Lung (tissue), 12 donors: ENCODE results near the gene AUNIP. TPM values are rescaled to one million over a fixed set of nuclear protein-coding genes. Genes with fewer than 3 reads are reported as not detected.

Experiments
- ATAC-seq: fragments of 200-7000 bp; cut with Tn5 transposase; one replicate; pipeline ENCODE4 v1.9.1; 2020; ENCODE audit warnings: moderate number of reproducible peaks; ENCODE audit not compliant: insufficient read depth, low FRiP score
- DNase-seq, 3 donors: peaks; one replicate each; pipeline ENCODE4 v3.0.0-alpha.2; 2013 to 2017
- H3K27ac ChIP-seq, 2 donors: one replicate each; pipeline ENCODE4 v1.5.1; 2013; ENCODE audit warnings: mild to moderate bottlenecking in 2 of 2, moderate library complexity in 2 of 2, control low read depth in 1 of 2, inconsistent platforms in 1 of 2, low read depth in 1 of 2, low read length in 1 of 2
- H3K27me3 ChIP-seq, 3 donors: one replicate each; pipeline ENCODE4 v1.5.1; 2013; ENCODE audit warnings: low read length in 2 of 3; ENCODE audit not compliant: control insufficient read depth in 3 of 3, insufficient read depth in 3 of 3
- H3K36me3 ChIP-seq, 4 donors: one replicate each; pipeline ENCODE4 v1.5.1; 2013; ENCODE audit warnings: low read length in 4 of 4, mild to moderate bottlenecking in 1 of 4, moderate library complexity in 1 of 4; ENCODE audit not compliant: control insufficient read depth in 4 of 4, insufficient read depth in 4 of 4
- H3K4me1 ChIP-seq, 5 donors: one replicate each; pipeline ENCODE4 v1.5.1; 2013; ENCODE audit warnings: low read length in 5 of 5, mild to moderate bottlenecking in 2 of 5, moderate library complexity in 1 of 5; ENCODE audit not compliant: control insufficient read depth in 5 of 5, insufficient read depth in 5 of 5
- H3K4me3 ChIP-seq: one replicate; pipeline ENCODE4 v1.5.1; 2013; ENCODE audit warnings: mild to moderate bottlenecking, control low read depth, moderate library complexity
- H3K9ac ChIP-seq, 2 donors: one replicate each; pipeline ENCODE4 v1.5.1; 2013; ENCODE audit warnings: low read length in 2 of 2, control low read depth in 1 of 2; ENCODE audit not compliant: insufficient read depth in 1 of 2
- H3K9me3 ChIP-seq, 4 donors: one replicate each; pipeline ENCODE4 v1.5.1; 2013; ENCODE audit warnings: low read length in 3 of 4, mild to moderate bottlenecking in 1 of 4, moderate library complexity in 1 of 4; ENCODE audit not compliant: control insufficient read depth in 4 of 4, insufficient read depth in 3 of 4
- WGBS, 2 donors: extraction: QIAGEN DNeasy Blood & Tissue Kit; methylation state at CpG; one replicate each; pipeline ENCODE4 v1.1.7; 2013; 5-methylcytosine and 5-hydroxymethylcytosine counted together
- polyA plus RNA-seq, 2 donors: library from polyadenylated mRNA; stranded (reverse); fragments of 200-250 nt; gene quantifications; one replicate each; pipeline ENCODE4 v1.2.1, GENCODE V29; 2013
- total RNA-seq, 2 donors: library from RNA; depleted of rRNA in 1 of 2; stranded (reverse); fragments of >200 nt in 1 of 2; gene quantifications; one replicate each; pipeline ENCODE4 v1.2.1, GENCODE V29; 2014 to 2021
- TF ChIP-seq, protein P1 (sequence below): IDR thresholded peaks from 2 replicates; pipeline ENCODE4 v1.5.1; 2012; ENCODE audit warnings: mild to moderate bottlenecking; ENCODE audit errors: control extremely low read depth, extremely low read depth
- donor health status: control.
- donor health status: control.
- donor health status: Bipolar disorder and iron deficiency.
- donor health status: healthy.
- donor health status: DM: yes; HTN: yes; CAD: no.

Gene AUNIP
- total and polyA plus RNA-seq, 4 donors, result 0.21 to 1.1 (median 0.29) TPM

DNA sequence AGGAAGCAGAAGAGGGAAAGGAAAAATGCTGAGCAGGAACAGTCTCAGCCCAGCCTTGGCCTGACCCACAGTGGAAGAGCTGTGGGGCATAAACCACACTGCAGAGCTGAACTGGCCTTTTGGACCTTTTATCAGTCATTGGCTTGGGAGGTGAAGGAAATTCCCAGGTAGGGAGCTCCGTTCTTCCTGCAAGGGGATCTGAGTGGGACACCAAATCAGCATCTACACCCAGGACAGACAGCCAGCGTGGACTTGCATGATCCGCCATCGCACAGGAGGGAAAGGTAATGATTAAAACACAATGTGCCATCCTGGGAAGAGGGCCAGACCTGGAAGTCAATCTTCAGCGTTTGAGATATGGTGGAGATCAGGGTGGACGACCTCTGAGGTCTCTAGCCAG is 40.7 kb downstream of the AUNIP start:
- TF ChIP-seq, protein P1, sequence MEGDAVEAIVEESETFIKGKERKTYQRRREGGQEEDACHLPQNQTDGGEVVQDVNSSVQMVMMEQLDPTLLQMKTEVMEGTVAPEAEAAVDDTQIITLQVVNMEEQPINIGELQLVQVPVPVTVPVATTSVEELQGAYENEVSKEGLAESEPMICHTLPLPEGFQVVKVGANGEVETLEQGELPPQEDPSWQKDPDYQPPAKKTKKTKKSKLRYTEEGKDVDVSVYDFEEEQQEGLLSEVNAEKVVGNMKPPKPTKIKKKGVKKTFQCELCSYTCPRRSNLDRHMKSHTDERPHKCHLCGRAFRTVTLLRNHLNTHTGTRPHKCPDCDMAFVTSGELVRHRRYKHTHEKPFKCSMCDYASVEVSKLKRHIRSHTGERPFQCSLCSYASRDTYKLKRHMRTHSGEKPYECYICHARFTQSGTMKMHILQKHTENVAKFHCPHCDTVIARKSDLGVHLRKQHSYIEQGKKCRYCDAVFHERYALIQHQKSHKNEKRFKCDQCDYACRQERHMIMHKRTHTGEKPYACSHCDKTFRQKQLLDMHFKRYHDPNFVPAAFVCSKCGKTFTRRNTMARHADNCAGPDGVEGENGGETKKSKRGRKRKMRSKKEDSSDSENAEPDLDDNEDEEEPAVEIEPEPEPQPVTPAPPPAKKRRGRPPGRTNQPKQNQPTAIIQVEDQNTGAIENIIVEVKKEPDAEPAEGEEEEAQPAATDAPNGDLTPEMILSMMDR, result no peak
- peak overlapping the region in 1 of 2 donors; percentile 43 for H3K9ac ChIP-seq
- ATAC-seq (no peak), DNase-seq (no peak)
- H3K36me3 ChIP-seq, result peaks cover 0 to 26% (median 8%) of the 10 kb centered on the region in 4 donors
- WGBS, 2 donors, result 62 to 80% methylated on average over 6 of the region's 6 CpGs
- no peaks in the 10 kb centered on the region for H3K9me3 ChIP-seq
- peaks cover 6 to 35% (median 21%) of the 10 kb centered on the region in 5 donors for H3K4me1 ChIP-seq
- peak overlapping the region in 1 of 2 donors; percentile 46 for H3K27ac ChIP-seq
- H3K4me3 ChIP-seq, result no peak overlapping the region
- no peaks in the 10 kb centered on the region for H3K27me3 ChIP-seq

DNA sequence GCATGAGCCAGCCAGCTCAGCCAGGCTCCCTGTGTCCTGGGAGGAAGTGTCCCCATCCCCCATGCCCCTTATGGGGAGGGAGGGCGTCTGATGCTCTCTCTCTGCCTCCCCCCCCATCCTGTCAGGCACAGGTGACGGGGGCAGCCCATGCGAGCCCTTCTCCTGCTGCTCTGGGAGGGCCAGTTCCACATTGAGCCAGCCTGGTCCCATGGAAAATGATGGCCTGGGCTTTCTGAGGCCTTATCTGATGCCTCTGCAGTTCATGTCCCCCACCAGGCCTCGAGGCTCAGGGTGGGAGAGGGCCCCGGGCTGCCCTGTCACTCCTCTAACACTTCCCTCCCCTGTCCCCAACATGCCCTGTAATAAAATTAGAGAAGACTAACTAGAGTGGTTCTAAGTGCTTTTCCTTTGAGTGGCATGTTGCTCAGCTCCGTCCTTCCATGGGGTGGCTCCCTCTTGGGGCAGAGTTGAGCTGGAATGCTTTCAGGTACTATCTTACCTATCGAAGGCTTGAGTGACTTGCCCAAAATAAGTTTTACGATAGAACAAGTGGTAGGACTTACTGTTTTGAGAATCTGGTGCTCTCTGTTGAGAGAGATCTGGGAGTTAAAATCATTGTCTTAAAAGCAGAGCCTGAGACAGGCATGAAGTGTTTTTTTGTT is 41.3 kb downstream of the AUNIP start:
- ATAC-seq, result no peak
- DNase-seq, result no peak
- Histone ChIP-seq H3K27ac (peak overlapping the region in 1 of 2 donors; percentile 52), H3K9ac (no peak overlapping the region), H3K4me3 (no peak overlapping the region), H3K9me3 (no peaks in the 10 kb centered on the region), H3K27me3 (no peaks in the 10 kb centered on the region), H3K36me3 (peaks cover 0 to 27% (median 7%) of the 10 kb centered on the region in 4 donors), H3K4me1 (peaks cover 6 to 32% (median 21%) of the 10 kb centered on the region in 5 donors)
- WGBS, 2 donors, result 49 to 60% methylated on average over 8 of the region's 8 CpGs
- TF ChIP-seq, protein P1, result no peak

DNA sequence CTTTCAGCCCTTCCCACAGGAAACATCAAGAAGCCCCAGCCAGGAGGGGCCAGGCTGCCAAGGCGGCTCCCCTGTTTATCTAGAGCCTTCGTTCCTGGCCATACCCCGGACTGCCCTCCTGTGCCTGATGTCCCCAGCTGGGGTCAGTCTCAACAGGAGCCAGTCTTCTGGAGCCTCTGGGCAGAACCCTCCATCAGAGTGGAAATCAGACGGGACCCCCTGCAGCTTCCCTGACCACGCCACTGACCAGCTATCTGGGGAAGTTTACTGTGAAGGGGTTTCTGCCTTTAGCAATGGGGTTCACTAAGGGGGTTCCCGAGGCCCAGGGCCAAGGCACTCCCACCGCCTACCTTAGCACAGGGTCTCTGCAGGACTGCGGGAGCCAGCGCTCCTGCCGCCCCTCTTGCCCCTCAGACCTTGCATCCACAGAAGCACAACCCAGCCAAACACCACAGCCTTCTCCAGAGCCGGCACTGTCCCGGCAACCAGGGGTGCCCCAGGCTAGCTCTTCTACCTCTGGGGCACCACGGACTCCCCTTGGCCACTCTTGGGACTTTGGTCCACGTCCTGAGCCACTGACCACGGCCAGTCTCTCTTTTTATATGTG is 43.0 kb downstream of the AUNIP start:
- 86 to 88% methylated on average over 15 of the region's 15 CpGs for WGBS, 2 donors
- H3K36me3 ChIP-seq, result peaks cover 0 to 33% (median 9%) of the 10 kb centered on the region in 4 donors
- no peak for ATAC-seq

More for the DNA sequence above, 43.0 kb downstream of the AUNIP start:
- TF ChIP-seq, protein P1, result no peak
- H3K9me3 ChIP-seq, result no peaks in the 10 kb centered on the region
- no peak overlapping the region for H3K4me3 ChIP-seq
- peak overlapping the region in 1 of 2 donors; percentile 4 for H3K27ac ChIP-seq
- H3K4me1 ChIP-seq, result peaks cover under 1 to 23% (median 14%) of the 10 kb centered on the region in 5 donors
- no peak for DNase-seq
- no peaks in the 10 kb centered on the region for H3K27me3 ChIP-seq
- H3K9ac ChIP-seq, result no peak overlapping the region
